Colon (tissue), 2 donors: ENCODE data around the gene MRAP2.

ENCODE experiments used
- FAIRE-seq: peaks from 2 replicates; lab custom pipeline; 2012; peaks lifted over from hg19 to GRCh38; lab: Jason Lieb, UNC
- donor health status: control.
- donor health status: control.

The MRAP2 gene, protein sequence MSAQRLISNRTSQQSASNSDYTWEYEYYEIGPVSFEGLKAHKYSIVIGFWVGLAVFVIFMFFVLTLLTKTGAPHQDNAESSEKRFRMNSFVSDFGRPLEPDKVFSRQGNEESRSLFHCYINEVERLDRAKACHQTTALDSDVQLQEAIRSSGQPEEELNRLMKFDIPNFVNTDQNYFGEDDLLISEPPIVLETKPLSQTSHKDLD

GRCh38 chr6:84033523-84034451 lies at the start of gene MRAP2:
Gene MRAP2 (plus strand): TSS chr6:84033772. CDS start chr6:84055319, 21,547 bp downstream.
- FAIRE-seq: no peak

GRCh38 chr6:83984411-83984810 lies 49.2 kb upstream of the MRAP2 start:
- FAIRE-seq: no peak

DNA sequence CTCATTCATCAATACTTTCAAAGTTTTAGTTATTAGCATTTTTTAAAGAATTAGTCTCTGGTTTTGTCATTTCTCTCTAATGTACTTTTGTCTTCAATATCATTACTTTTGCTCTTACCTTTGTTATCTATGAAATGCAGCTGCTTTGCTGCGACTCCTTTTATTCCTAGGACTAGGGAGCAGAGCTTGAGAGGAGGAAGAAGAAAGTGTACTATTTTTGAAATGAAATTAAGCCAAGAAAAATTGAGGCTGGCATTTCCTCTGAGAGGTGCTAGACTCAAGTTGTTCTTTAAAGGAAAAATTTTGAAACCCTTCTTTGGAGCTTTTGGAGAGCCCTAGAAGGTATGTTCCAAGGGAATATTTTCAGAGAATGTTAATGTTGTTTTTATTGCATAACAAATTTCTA lies 48.3 kb upstream of the MRAP2 start:
- no peak for FAIRE-seq

DNA sequence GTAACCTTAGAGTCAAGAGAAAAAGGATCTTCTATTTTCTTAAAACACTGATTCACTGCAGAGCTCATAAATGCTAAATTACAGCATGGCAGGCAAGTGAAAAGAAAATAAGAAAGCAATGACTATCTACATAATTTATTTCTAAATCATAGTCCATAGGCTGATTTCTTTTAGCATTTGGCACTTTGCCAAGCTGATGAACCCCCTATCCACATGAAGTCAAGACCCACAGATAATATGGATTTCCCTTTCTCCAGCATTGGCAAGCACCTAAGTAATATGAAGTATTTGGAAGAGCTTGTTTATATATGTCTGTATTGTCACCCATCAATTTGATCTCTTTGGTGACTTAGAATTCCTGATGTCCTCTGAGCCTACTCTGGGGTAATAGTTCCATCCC lies 47.9 kb upstream of the MRAP2 start:
- FAIRE-seq: no peak

DNA sequence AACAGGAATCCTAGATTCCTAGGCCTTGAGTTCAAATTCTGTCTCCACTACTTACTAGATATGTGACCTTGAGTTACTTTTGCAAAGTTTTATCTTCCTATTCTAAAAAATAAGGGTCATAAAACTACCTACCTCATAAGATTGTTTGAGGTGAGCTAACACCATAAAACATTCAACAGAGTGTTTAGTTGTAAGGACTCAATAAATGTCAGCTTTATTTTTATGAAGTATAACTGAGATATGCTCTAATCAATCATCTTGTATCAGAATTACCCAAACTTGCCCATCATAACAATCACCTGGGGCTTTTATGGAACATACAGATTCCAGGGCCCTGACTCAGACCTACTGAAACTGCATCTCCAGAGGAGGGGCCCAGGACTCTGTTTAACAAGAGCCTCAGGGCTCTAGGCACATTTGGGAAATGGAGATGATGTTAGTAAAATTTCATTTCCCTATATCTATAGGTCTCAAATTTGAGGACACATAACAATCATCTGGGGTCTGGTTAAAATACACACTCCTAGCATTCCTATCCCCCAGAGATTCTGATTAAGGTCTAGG lies 35.5 kb upstream of the MRAP2 start:
- no peak for FAIRE-seq

GRCh38 chr6:84001119-84001518 lies 32.5 kb upstream of the MRAP2 start:
- no peak for FAIRE-seq

GRCh38 chr6:84002226-84002625 lies 31.3 kb upstream of the MRAP2 start:
- FAIRE-seq: no peak

DNA sequence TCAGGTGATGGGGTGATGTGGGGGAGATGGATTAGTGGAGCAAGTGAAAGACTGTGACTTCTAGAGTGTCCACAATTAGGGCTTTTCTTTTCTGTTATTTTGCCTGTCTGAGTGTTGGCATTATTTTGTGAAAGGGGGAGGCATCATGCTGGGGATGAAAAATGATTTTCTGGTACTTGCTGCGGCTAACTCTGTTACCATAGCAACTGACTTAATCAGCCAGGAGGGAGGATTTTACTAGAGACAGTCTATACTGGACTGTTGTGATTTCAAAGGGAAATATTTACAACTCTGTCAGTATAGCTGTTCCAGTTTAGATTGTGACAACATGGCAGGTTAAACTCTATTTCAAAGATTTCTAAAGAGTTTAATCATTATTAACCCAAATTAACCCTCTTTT lies 30.4 kb upstream of the MRAP2 start:
- no peak for FAIRE-seq

DNA sequence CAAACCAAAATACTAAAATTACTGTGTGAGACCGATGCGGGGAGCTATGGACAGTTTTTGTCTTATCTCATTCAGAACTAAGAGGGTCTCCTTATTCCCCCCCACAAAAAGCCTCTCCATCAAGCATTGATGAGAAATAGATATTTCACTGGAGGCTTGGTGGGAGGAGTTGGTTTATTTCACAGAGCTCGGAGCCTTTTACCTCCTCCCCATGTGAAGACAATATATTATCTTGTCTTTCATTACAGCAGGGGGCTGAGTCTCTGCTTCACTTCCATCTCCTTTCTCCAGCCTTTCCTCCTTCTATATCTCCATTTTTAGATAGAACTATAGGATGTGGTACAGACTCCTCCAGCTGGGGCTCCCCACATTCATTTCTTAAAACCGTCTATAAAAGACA lies 29.9 kb upstream of the MRAP2 start:
- no peak for FAIRE-seq

- no peak for FAIRE-seq
These were observed 25.7 kb upstream of the MRAP2 start for GRCh38 chr6:84007871-84008270.

DNA sequence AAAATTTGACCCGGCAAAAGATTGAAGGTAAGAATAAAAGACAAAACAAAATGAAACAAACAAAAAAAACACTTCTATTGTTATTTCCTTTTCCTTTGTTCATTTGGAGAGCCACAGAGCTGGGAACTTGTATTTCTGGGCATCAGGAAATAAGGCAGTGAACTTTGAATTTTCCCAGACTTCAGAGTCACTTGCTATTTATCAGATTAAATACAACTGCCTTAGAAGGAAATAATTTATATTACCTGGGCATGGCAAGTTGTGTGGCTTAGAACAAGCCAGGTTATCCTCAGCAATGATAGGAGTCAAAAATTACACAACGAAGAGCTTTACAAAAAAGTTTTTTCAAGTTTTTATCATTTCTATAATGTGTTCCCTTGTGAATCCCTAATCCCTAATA lies 20.2 kb upstream of the MRAP2 start:
- no peak for FAIRE-seq

GRCh38 chr6:84013931-84014330 lies 19.6 kb upstream of the MRAP2 start:
- FAIRE-seq: no peak

- FAIRE-seq: no peak
These were observed 17.5 kb upstream of the MRAP2 start for GRCh38 chr6:84016029-84016428.

DNA sequence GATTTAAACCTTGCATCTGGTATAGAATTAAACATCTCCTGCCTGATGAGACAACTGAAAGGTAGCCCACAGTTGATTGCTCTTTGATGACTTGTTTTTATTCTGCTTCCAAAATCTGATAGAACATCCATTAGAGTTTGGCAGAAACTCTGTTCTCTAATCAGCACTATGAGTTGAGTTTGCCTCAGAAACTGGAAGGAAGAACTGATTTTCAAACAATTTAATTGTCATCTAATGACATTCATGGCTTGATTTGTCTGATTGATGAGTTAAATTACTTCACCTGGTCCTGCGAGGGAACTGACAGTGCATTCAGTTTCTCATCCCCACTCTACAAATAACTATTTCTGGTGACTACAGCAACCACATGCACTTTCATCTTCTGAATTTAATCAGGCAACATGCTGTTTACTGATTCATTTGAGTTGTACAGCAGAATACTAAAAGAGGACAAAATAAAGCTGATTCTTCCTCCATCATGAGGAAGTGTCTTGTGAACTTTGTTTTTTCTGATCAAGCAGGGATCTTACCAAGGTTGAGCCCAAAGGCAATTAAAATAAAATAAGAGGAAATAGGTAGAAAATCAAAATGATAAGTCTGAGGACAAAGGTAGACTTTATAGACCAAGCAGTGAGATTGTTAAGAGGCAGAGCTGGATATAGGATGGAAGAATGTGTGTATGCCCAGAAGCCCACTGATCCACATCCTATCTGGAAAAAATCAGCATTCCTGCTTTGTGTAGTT lies 15.7 kb upstream of the MRAP2 start:
- FAIRE-seq: no peak

DNA sequence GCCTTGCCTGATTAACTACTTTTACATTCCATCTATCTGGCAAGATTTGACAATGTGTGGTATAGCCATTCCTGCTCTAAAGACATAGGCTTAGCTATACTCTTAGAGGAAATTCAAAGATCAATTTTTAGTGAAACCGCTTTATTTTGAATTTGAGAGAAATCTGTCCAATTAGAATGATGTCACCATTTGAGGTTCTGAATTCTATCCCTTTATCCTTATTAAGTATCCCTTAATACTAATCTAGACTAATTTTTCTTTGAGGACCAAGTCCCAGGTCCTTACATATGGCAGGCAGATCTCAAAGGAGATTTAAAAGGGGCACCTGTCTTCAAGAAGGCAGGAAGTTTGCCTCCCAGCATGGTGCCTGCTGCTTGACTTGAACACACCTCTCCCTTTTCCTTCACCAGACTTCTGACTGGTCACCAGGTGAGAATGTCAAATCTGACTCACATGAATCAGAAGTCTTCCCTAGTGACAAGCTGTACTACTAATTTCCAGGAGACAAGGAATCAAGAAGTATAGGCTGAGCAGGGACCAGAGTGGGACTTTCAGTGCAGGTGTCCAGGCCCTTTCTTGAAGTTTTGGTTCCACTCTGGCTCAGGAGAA lies 15.0 kb upstream of the MRAP2 start:
- no peak for FAIRE-seq

DNA sequence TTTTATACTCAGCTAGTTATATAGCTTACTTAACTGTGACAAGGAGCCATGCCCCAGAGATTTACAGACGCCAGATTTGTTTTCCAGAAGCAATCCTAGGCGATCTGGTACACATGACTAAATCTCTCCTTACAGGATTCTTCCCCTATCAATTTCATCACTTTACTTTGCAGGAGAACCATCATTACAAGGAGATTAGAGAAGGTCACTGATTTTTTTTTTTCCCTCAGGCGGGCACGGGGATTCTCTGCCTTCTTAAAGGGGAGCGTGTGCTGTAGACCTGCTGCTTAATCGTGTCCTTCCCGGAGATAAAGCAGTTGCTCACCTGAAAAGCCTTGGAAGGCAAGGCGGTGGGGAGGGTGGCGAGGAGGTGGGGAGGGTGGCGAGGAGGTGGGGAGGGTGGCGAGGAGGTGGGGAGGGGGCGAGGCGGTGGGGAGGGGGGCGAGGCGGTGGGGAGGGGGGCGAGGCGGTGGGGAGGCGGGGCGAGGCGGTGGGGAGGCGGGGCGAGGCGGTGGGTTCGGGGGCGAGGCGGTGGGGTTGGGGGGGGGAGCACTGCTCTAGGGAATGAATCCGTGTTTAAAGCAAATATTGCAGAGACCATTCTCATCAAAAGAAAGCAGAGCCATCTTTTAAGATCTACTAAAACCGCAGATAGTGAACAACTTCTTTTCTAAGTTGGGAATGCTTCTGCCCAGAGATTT lies 14.3 kb upstream of the MRAP2 start:
- no peak for FAIRE-seq

DNA sequence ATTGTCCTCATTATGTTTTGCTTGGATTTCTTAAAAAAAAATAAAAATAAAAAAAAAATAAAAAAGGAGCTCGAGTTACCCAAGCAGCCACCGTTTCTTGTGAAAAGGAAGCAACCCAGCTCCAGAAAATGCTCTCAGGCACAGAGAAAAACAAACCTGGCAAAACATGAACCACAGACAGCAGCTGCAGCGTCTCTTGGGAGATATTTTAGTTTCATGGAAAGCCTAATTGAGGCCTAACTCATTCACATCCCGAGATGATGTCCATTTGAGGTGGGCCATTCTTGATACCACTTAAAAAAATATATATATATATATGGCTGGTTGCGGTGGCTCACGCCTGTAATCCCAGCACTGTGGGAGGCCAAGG lies 13.7 kb upstream of the MRAP2 start:
- FAIRE-seq: no peak

- FAIRE-seq: no peak
These were observed 11.9 kb upstream of the MRAP2 start for GRCh38 chr6:84021625-84022024.

GRCh38 chr6:84026721-84027164 lies 6.8 kb upstream of the MRAP2 start:
- FAIRE-seq: no peak

DNA sequence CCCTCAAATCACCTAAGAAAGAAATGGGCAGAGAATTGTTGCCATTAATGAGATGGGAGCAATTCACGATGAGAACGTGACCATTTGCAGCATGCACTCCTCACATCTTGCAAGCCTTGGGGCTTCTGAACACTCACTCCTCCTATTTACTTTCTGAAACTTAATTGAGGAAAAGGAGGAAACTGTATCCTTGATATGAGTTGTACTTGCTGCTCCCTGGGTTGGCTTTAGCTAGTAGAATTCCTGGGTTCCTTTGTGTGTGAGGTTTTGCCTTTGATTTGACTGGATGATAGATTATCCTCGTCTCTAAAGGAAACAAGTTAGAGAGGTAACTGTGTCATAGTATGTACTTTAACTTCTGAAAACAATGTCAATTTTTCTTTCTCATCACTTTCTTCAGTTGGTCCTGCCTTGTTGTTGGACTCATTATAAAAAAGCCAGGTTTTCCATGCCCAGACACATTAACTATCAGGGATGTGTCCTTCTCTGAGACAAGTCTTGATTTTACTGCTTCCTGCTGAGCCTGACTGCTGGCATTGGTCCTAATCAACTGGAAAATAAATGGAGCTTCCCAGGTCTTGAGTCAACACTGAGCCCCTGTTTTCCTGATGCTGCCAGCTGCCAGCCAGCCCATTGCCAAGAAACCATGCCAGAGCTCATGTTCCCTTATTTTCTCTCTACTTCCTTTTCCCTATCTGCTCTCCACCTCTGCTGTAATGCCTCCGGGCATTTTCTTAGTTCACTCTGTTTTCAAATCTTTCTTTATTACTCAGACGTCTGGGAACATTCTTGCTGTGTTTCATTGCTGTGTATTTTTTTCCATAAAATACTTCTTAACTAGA lies 6.0 kb upstream of the MRAP2 start:
- FAIRE-seq: no peak

DNA sequence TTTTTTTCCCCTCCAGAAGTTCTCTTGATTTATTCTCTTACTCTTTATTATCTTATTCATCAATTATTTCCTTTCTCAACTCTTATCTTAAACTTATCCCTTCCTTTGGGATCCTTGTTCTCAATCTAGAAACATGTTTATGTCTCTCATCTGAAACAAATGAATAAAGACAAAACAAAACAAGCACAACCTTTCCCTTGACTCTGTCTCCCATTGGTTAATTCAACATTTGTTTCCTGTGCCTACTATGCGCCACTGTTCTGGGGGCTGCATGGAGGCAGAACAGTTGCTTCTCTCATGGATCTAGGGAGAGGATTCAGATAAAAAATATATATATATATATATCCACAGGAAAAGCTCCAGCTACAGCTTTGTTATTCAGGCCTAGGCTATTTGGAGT lies 5.2 kb upstream of the MRAP2 start:
- no peak for FAIRE-seq
